Activated CD4-positive, alpha-beta T cell treated with anti-CD3 and anti-CD28 coated beads, Interleukin-2, amount 50 U/mL, for 16 hours (primary cell): Measurements from ENCODE around the gene HELQ.

Experiments
- DNase-seq: peaks from one replicate; pipeline ENCODE4 v3.0.0-alpha.2; 2020

The HELQ gene

GRCh38 chr4:83370640-83370906 lies 85.0 kb downstream of the HELQ start:
- no peak for DNase-seq

GRCh38 chr4:83369831-83370639 lies 85.6 kb downstream of the HELQ start:
- DNase-seq, result no peak

- no peak for DNase-seq
Measured at GRCh38 chr4:83364312-83364711, 91.3 kb downstream of the HELQ start.

- DNase-seq, result peak; percentile 11
Measured at GRCh38 chr4:83362492-83363329, 92.9 kb downstream of the HELQ start.

- DNase-seq, result no peak
Measured at GRCh38 chr4:83361416-83362103, 94.1 kb downstream of the HELQ start.

GRCh38 chr4:83360018-83360417 lies 95.6 kb downstream of the HELQ start:
- no peak for DNase-seq

- DNase-seq, result no peak
Measured at GRCh38 chr4:83358410-83358809, 97.2 kb downstream of the HELQ start.
